HG03159 (cell line): ENCODE measurements around the gene HOXA13.

Source experiments
- ATAC-seq: cut with Tn5 transposase; IDR thresholded peaks from one replicate; pipeline ENCODE4 v1.9.1; 2021; ENCODE audit warnings: mild to moderate bottlenecking, moderate library complexity; ENCODE audit not compliant: unreplicated experiment

Gene HOXA13

DNA sequence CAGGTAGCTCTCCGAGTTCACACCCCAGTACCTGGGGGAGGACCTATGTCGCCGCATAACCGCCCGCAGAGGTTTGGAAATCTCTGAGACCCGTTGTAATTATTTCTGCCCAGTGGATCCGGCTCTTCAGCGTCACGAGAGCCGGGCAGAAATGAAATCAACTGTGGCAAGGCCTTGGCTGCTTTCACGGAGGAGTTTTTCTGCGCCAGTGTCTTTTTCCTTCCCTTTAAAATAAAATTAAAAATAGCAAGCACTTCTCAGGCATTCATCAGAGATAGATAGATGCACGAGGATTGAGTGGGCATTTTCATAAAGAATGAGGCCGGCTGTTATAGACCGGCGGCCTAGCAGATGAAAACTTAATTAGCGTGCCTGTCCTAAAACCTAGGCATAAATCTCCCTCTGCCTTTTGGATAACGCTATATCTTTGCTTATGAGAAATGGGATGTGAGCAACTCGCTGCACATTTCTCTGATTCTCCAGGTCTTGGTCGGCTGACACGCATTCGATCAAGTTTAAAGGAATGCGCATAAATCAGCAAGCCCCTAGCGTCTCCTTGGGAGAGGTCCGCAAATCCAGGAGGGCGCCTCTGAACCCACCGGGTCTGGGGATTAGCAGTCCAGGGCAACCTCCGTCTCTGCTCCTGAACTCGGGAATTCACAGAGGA, 6.4 kb downstream of the HOXA13 start:
- no peak for ATAC-seq

DNA sequence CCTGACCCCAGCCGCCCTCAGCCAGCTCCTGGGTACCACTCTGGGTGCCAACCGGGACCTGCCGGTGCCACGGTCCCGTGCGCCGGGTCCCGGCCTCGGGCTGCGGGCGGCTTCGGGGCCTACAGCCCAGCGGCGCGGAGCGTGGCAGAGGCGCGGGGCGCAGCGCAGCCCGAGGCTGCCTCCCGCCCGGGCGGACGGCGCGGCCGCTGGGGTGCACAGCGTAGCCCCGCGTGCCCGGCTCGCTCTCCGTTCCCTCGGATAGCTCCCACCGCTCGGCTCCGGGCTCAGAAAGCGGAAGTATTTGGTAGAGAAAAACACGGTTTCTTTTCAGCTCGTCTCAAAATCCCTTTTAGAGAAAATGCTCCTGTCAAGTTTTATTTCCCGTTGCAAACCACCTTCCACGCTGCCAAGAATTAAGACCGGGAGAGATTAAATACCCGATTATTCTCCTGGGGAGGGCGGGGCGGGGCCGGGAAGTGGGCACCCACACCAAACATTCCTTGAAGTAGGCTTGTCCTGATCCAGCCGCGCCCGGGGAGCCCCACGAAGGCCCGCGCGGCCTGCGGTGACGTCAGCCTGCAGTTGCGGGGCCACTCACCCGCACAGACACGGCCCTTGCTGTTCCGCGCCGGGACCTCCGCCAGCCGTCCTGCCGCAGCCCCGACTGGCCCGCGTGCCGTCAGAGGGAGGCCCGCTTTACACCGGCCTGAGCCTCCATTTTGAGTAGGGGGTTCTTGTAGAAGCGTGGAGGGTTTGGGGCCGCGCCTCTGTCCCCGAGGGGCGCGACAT, 7.2 kb downstream of the HOXA13 start:
- no peak for ATAC-seq

DNA sequence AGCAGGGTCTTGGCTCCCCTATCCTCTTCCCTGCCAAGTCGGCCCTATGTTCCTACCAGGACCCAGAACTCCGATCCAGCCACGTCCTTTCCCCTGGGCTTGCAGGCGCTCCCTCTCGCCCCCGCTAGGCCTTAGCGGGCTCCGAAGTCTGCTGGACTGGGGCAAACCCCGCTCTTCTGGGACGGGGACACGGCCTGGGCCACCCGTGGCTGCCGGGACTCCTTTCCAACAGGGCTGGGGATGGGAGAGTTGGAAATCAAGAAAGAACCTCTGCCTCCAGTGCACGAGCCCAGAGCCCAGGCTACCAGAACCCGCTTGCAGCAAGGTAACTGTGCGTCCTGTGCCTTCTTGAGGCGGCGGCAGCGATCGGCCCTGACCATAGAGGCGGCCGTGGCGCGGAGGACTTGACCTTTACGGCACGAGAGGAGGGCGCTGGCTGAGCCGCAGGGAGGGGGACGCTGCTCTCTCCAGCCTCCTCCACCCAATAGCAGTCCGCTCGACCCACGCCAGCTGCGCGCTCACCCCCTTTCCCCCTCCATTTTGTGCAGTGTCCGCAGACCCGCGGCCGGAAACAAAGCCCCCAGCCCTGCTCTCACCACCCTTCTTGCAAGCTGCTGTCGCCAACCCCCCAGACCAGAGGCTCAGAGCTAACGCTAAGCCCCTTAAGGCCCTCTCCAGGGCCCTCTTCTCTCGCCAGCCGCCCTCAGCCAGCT, 7.9 kb downstream of the HOXA13 start:
- ATAC-seq: no peak

DNA sequence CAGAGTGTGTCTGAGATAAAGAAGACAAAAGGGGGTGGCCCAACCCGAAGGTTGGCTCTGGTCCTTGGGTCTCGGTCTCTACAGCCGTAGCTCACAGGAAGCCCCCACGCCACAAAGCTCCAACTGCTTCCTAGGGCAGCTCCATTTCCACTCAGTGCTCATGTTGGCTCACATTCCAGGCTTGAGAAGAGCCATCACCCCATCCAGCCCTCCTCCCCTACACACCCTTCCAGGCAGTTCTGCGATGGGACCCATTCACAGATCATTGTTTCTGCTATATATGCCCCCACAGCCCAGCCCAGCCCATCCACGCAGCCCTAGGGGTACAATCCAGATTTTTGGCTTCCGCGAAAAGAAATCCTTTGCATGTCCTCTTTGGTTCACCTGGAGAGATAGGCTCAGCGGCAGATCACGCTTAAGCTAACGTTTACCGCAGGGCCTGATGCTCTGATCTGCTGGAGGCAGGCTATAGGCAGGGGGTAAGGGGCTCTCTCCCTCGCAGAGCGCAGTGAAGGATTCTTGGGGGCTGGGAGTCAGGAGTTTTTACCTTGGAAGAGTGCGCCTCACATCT, 8.6 kb downstream of the HOXA13 start:
- ATAC-seq: no peak

DNA sequence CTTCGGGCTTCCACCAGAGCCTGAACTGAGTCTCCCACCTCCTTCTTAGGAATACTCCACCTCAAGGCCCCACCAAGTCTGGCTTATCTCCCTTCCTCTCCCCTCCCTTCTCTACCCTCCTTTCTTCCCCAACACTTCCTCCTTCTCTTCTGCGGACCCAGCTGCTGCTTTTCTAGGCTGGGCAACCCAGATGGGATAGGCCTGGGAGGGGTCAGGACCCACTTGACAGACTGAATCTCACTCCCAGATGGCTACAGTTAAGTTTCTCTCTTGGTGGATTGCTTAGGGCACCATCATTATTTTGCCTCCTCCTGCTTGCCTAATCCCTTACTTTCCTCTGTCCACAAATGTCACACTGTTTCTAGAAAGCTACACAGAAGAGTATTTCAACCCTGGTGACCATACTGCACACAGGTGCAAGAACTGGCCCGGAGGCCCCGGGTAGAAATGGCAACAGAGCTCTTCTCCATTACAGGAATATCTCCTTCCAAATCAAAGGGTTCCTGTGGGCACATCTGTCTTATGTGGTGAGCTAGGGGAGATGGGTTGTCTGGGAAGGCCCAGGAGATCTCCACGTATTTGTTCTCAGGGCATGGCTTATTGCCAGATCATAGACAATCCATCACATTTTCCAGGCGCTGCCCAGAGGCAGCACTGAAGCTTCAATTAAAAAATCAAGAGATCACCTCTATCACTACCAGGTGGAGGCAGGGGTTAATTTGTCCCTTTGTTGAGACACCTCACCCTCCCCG, 9.7 kb downstream of the HOXA13 start:
- ATAC-seq: no peak

DNA sequence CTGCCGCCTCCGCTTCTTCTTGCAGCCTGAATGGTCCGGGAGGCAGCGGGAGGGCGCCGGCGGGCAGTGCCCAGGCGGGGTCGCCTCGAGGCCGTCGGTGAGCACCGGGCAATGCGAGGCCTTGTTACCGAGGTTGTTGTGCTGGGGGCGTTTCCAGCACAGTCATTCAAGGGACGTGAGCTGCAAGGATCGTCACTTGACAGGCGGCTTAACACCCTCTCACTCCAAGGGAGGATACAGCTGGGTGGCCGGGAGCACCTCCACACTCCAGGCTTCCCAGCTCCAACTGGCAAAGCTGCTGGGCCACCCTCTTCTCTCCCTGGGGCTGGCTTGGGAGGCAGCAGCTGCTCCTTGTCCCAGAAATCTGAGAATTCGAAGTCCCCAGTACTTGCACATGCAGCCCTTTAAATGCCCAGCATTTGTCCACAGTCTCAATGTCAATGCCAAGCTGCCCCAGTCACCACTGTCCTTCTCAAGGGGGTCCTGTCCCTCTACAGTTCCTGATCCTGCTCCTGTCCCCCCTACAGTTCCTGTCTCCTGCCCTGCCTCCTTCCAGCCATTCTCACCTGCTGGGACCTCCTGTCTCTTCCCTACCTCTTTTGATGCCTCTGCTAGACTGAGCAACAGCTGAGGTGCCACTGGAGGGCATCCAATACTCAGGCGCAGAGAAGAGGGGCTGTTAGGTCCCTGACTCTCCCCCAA, 10.4 kb downstream of the HOXA13 start:
- no peak for ATAC-seq

DNA sequence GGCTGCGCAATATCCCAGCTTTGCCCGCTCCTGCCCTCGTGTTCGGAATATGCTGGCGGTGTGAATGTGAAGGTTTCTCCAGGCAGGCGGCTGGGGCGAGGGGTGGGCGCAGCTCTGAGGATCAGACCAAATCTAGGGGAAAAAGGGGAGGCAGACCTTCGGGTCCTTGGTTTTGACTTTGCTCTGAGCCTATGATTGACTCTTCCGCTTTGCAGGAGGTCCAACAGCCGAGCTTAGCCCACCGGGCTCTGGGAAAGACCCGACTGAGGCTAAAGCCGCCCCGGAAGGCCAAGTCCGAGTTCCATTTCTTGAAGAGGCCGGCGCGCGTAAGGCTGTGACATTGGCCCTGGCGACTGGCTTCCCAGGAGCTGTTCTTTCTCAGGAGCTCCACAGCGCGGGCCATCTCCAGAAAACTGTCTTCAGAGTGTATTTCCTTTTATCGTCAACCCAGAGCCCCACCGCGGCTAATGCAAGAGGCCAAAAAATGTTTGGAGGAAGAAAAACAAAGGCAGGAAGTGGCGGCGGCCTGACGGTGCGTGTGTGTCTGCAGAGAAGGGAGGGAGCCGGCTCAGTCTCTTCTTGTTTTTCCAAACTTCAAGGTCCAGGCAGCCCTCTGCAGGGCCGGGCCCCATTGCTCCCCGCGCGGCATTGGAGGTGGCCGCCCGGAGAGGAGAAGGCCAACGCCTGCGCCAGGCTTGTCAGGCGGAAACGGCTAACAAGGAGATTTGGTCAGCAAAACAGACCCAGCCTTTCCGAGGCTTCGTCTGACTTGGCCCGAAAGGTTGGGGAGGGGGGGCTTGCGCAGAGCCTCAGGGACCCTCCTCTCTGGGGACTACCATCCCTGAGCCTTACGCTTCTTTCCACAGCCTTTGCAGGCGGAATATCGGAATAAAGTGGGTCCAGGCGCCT, 11.3 kb downstream of the HOXA13 start:
- ATAC-seq: no peak

DNA sequence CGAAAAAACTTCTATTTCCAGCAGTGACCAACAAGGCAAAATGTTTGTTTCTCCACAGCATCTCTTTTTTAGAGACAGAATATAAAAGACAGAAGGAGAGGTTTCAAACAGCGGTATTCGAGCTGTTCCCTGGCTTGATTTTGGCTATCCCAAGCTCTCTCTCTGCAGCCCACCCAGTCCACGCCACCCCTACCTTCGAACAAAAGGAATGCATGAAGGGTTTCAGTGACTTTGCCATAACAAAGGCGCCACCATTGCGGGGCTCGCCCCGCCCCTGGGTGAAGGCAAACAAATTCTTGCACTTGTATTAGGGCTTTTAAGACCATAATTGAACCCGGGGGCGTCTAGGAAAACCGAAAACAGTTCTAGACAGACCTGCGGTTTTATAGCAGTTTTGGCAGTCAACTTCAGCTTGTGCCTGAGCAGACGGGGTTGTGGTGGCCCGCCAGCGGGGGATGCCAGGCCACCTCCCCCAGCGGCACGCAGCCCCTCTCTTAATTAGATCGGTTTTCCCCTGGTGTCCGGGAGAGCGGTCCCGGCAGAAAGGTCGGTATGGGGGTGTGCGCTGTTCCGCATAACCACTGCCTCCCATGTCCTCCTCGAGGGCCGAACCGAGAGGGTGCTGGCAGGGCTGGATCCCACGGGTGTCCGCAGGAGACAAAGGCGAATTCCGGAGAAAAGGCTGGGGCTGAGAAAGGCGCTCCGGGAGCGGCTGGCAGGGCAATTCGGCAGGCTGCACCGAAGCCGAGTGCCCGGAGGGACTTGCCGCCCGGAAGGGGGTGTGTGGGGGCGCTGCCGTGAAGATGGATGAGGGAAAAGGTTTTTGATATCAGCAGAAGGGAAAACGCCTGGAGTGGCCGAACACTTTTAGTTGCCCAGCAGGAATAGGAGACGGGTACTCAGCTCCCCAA, 12.2 kb downstream of the HOXA13 start:
- ATAC-seq: no peak

DNA sequence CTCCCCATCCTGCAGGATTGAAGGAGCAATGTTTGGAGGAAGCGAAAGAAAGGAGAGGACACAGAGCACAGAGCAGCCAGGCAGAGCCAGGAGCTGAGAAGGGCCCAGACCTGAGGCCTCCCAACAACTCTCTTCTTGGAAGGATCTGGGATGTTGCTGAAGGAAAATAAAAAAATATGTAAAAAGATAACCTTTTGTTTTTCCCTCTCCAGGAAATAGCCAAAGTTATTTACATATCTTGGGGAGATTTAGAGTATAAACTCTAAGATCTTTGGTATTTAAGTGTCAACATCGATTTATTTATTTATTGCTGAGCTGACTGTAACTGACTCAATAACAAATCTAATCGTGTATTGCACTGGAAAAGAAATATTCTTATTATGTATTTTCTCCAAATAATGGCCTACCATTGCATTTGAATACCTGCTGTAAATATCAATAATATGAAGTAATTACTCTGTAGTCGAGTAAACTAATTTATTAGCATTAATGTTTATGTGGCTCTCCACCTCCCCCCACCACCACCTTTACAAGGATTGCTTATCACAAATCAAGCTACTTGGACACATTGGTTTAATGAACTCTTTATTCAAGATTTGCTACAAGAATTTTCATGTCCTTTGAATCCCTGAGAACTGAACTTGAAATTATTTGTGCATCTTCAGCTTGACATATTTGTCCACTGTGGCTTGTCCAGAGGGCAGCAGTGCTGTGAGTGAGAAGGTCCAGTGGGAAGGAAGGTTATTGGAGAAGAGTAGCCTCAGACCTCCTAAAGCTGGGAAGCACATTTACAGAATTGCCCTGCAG, 13.0 kb downstream of the HOXA13 start:
- ATAC-seq: no peak

DNA sequence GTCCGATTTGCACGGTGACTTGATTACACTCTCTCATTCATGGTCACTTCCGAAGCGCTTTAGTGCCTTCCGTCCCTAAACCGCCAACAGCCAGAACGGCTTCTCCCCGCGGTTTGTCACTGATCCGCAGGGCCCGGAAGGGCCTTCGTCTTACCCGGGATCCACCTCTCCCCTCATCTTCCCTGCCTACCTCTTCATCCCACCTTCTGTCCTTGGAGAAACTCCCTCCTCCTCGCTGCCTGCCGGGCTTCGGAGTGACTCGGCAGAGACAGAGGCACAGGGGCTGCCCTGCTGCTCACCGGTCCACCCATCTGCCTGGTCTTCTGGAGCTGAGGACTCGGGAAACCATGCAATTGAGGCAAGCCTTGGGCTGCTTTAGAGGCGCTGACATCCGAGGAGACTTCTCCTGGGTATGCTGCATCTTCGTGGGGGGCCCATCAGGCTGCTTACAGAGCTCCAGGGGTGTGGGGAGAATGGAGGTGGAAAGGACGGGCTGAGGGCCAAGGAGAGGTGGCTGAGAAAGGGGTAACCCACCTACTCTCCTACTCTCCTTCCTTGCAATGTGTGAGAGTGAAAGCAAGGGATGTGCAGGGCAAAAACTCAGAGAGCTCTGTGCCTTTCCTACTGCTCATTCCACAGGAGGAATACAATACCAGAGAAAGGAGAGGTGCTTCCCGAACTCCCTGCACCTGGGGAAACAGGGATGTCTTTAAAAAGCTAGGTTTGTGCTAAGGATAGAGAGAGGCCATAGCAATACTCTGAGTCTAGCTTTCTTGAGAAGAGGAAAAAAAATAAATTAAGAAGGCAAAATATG, 13.8 kb downstream of the HOXA13 start:
- no peak for ATAC-seq

DNA sequence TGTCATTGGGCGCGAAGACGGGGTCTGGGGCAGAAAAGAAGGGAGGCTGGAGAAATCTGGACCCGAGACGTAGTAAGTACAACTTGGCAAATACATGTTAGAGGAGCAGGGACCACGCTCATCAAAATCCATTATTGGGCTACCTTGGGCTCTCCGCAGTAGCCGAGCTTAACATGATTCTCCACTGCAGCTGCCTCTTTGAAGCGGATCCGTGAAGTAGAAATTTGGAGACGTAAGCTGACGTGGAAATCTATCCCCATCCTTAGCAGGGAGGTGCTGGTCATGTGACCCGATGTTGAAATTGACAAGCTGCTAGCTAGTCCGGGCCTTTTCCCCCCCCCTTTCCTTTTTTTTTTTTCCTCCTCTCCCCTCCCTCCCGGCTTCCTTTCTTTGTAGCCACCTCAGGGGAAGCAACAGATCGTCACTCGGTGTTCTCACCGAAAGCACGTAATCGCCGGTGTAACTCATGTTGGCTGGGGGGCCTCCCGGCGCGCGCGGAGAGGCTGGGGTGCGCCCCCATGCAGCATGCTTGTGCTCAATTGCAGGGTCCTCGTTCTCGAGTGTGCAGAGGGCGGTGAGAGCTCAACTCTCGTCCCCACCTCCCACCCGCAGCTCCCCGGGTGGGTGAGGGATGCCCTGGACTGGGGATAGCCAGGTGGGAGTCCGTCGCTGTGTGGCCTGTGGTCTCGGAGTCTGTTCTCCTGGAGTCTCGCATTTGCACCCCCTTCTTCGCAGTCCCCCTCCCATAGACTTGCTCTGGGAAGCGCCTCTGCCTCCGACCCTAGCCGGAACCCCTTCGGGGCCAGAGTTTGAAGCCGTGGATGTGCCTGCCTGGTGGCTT, 14.7 kb downstream of the HOXA13 start, which contains the start of gene HOXA11:
Gene HOXA11, minus strand, starts transcription at position 220 of the 841 bp plus-strand sequence. Its CDS starts 88 bp downstream, at position 132.
- ATAC-seq: no peak

DNA sequence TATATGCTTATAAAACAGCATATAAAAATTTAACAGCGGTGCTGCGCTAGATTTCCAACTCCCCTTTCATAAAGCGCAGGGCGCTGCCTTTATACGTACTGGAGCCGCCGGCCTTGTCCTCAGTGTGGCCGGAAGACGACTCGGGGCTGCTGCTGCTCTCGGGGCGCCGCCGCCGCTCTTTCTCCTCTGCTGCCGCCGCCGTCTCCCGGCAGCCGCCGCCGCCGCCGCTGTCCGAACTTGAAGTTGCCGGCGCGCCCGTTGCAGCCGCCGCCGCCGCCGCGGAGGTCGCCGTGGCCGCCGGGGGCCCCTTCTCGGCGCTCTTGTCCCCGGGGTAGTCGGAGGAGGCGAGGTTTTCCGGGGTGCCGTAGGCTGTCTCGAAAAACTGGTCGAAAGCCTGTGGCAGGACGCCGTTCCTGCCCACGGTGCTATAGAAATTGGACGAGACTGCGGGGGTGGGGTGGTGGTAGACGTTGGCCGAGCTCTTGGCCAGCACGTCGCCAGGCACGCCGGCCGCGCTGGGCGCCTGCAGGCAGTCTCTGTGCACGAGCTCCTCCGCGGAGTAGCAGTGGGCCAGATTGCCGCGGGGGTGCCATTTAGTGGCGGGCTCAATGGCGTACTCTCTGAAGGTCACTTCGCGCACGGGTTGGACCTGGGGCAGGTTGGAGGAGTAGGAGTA, 15.4 kb downstream of the HOXA13 start:
- no peak for ATAC-seq

DNA sequence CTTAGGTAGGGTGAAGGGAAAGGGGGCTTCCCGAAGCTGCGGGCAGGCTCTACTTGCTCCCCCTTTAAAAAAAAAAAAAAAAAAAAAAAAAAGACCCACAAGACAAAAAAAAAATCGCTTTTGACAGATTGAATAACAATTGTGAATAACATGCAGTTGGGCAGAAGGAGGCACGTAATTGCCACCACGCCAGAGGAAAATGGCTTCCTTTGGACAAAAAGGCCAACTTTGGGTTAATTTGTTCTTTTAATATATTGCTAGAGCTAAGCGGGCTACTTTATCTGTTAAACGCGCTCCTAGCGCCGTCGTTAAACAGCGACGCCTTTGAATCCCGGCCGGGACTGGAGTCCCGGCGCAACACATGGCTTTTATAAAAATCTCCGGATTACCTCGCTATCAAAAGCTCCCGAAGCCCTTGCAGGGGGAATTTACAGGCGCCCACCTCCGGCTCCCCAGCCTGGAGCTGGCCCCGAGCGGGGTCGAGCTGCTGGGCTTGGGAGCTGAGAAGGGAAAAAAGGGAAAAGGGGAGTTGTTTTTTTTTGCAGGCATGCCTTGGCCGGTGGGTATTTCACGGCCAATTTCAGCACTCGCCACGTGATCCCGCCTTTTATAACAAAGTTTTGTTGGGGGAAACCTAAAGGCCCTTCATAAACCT, 16.1 kb downstream of the HOXA13 start:
- no peak for ATAC-seq
